ENCODE results near the gene MAPK1IP1L. TPM values are rescaled to one million over a fixed set of nuclear protein-coding genes. Genes with fewer than 3 reads are reported as not detected.

MAPK1IP1L gene
- total RNA-seq, 4 donors from 2014 or later: 25.3 to 54.0 (median 41.9) TPM

DNA sequence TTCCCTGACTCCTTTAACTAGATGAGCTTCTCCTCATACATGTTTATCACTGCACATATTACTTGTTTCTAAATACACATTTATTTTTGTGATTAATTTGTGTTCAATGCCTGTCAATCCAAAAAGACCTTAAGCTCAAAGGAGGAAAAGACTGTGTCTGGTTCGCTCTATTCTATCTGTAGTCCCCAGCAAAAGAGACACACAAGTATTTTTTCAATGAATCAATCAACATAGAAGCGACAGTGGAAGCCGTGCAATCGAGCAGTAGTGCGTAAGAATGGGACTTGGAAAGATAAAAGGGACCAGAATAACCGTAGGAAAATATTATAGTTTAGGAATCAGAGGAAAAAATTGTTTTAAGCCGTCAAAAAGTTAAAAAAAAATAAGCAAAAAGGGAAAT lies 25.5 kb upstream of the MAPK1IP1L start:
- peak overlapping the region in 3 of 4 donors; percentile 64 to 90 (median 83) for H3K4me3 ChIP-seq
- no peak for TF ChIP-seq POLR2A (IDR thresholded peaks at IDR 0.05)
- TF ChIP-seq, protein P1, sequence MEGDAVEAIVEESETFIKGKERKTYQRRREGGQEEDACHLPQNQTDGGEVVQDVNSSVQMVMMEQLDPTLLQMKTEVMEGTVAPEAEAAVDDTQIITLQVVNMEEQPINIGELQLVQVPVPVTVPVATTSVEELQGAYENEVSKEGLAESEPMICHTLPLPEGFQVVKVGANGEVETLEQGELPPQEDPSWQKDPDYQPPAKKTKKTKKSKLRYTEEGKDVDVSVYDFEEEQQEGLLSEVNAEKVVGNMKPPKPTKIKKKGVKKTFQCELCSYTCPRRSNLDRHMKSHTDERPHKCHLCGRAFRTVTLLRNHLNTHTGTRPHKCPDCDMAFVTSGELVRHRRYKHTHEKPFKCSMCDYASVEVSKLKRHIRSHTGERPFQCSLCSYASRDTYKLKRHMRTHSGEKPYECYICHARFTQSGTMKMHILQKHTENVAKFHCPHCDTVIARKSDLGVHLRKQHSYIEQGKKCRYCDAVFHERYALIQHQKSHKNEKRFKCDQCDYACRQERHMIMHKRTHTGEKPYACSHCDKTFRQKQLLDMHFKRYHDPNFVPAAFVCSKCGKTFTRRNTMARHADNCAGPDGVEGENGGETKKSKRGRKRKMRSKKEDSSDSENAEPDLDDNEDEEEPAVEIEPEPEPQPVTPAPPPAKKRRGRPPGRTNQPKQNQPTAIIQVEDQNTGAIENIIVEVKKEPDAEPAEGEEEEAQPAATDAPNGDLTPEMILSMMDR (IDR thresholded peaks at IDR 0.05): no peak
- no peak for DNase-seq (ENCODE audit: low spot score in 2 of 2)

DNA sequence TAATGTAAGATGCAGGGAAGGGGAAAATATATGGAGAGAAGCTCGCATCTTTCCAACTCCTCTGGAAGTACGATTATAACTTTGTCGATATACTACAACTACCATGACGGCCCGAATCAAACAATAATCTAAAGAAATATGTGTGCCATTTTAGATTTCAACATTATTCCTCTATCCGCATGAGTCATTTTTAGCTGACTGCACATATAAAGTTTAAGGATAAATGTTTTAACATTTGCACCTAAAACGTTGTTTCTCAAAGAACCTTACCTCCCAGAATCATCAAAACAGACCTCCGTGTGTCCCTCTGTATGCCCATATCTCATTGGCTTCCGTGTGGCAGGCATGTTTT lies 25.0 kb upstream of the MAPK1IP1L start:
- no peaks in the 10 kb centered on the region for H3K27me3 ChIP-seq
- H3K4me1 ChIP-seq: peaks cover 5 to 51% (median 18%) of the 10 kb centered on the region in 4 donors
- H3K27ac ChIP-seq: peak overlapping the region; percentile 26 to 93 (median 82)
- WGBS, 2 donors: 1 to 2% methylated on average over 9 of the region's 9 CpGs
- H3K4me3 ChIP-seq: peak overlapping the region; percentile 64 to 90 (median 78)
- DNase-seq (ENCODE audit: low spot score in 2 of 2): no peak
- no peaks in the 10 kb centered on the region for H3K36me3 ChIP-seq
- no peak for TF ChIP-seq EP300 (IDR thresholded peaks at IDR 0.05)
- TF ChIP-seq POLR2A (IDR thresholded peaks at IDR 0.05): no peak
- TF ChIP-seq, protein P1 (IDR thresholded peaks at IDR 0.05): no peak
- H3K9me3 ChIP-seq: no peaks in the 10 kb centered on the region

More for the DNA sequence above, 25.5 kb upstream of the MAPK1IP1L start:
- no peaks in the 10 kb centered on the region for H3K36me3 ChIP-seq
- H3K9me3 ChIP-seq: no peaks in the 10 kb centered on the region
- peaks cover 5 to 46% (median 18%) of the 10 kb centered on the region in 4 donors for H3K4me1 ChIP-seq
- H3K27me3 ChIP-seq: no peaks in the 10 kb centered on the region
- 21 to 25% methylated on average over 7 of the region's 7 CpGs for WGBS, 2 donors
- H3K27ac ChIP-seq: no peak overlapping the region

DNA sequence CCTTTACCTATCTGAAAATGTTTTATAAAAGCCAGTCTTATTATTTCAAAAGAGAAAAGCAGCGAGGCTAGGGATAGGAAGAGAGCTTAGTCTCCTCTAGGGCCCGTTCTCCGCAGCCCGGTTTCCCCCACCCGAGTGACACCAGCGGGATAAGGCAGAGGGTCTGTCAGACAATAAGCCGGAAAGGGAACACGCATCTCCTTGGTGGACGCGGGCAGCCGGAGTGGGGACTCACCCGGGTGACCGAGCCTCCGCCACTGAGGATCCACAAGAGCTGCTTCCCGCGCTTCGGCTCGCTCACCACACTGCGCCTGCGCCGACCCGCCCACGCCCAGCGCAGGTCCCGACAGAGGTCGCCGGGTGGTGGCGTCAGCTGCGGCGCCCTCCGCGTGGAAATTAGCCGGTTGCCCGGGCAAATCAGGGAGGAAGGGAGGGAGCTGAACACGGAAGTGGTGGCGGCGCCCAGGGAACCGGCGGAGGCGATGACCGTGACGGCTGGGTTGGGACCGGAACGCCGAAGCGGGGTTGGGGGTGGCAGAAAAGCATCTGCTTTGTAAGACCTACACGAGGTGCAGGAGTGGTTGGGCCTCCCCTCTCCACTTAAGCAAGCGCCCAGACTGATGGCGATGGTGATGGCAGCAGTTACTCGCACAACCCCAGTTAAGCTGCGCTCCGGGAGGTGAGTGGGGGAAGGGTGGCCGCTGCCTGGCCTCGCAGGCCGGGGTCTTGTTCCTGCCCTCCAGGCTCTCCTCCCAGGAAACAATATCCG lies 24.5 kb upstream of the MAPK1IP1L start, which contains the start of the genes SOCS4 and WDHD1:
Gene SOCS4, plus strand, starts transcription at position 444 of the 769 bp plus-strand sequence. CDS start 15,806 bp downstream, outside the sequence.
Gene WDHD1, minus strand, starts transcription at position 307 of the 769 bp plus-strand sequence. CDS start 312 bp downstream, outside the sequence.
- Histone ChIP-seq H3K4me3 (peak within 1 kb of the TSS; percentile 64 to 90 (median 78)), H3K4me1 (peaks cover 5 to 53% (median 18%) of the 10 kb centered on the region in 4 donors), H3K9me3 (no peaks in the 10 kb centered on the region), H3K27me3 (no peaks in the 10 kb centered on the region), H3K27ac (peak within 1 kb of the TSS; percentile 55 to 93 (median 82)), H3K36me3 (no peaks in the 10 kb centered on the region)
- 0% methylated on average over 53 to 55 of the region's 56 CpGs for WGBS, 2 donors
- peak; percentile 81 to 86 for DNase-seq (ENCODE audit: low spot score in 2 of 2)
- TF ChIP-seq POLR2A (IDR thresholded peaks at IDR 0.05) (peak; percentile 34 to 74), EP300 (IDR thresholded peaks at IDR 0.05) (peak; percentile 95)
- TF ChIP-seq, protein P1 (IDR thresholded peaks at IDR 0.05): peak in 3 of 5 experiments; percentile 16 to 59 (median 30)

DNA sequence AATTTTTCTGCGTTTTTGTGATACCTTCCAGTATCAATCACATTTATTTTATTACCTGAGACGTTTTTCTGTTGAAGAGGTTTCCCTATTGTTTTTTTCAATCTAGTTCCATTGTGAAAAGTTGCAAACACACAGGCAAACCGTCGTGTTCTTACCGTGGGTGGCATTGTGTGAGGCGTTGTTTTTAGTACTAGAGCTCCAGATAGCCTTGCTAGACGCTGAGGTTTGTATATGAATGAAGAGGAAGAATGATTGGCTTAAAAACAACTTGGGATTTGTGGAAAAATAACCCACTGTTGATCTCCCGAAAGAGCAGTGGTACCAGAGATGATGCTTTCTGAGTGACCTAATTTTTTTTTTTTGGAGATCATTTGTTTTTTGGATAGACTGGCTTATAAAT lies 23.4 kb upstream of the MAPK1IP1L start:
- no peaks in the 10 kb centered on the region for H3K27me3 ChIP-seq
- no peak for TF ChIP-seq POLR2A (IDR thresholded peaks at IDR 0.05)
- TF ChIP-seq EP300 (IDR thresholded peaks at IDR 0.05): no peak
- TF ChIP-seq, protein P1 (IDR thresholded peaks at IDR 0.05): no peak
- no peak for DNase-seq (ENCODE audit: low spot score in 2 of 2)
- H3K27ac ChIP-seq: peak overlapping the region in 1 of 4 donors; percentile 93
- peaks cover 5 to 53% (median 18%) of the 10 kb centered on the region in 4 donors for H3K4me1 ChIP-seq
- 4% methylated on average over 8 of the region's 8 CpGs for WGBS, 2 donors
- H3K9me3 ChIP-seq: no peaks in the 10 kb centered on the region
- H3K36me3 ChIP-seq: no peaks in the 10 kb centered on the region
- peak overlapping the region; percentile 64 to 90 (median 78) for H3K4me3 ChIP-seq

DNA sequence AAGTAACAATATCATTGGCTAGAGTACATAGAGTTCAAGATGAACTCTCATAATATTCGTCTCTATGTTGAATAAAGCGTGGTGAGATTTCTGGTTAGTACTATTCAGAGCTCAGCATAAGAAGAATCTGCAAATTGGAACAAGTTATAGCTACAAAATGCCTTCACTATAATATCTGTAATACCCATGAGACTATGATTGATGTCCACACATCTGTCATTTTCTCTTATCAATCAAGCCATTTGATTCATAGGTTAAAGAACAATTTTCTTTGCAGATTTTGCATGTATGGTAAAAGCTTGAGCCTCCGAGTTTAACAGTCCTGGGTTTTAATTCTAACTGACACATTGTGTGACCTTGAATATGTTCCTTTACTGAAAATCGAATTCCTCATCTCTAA lies 23.0 kb upstream of the MAPK1IP1L start:
- WGBS, 2 donors: 58 to 62% methylated on average over 4 of the region's 4 CpGs
- DNase-seq (ENCODE audit: low spot score in 2 of 2): no peak
- Histone ChIP-seq H3K9me3 (no peaks in the 10 kb centered on the region), H3K27me3 (no peaks in the 10 kb centered on the region), H3K4me1 (peaks cover 5 to 53% (median 18%) of the 10 kb centered on the region in 4 donors), H3K4me3 (peak overlapping the region in 1 of 4 donors; percentile 90), H3K27ac (peak overlapping the region in 1 of 4 donors; percentile 93), H3K36me3 (no peaks in the 10 kb centered on the region)
- TF ChIP-seq, protein P1 (IDR thresholded peaks at IDR 0.05): no peak
- TF ChIP-seq EP300 (IDR thresholded peaks at IDR 0.05) (no peak), POLR2A (IDR thresholded peaks at IDR 0.05) (no peak)

Measured in tibial nerve (tissue), 4 donors.